Measurements from ENCODE around the gene SLC14A1. TPM values are rescaled to one million over a fixed set of nuclear protein-coding genes. Genes with fewer than 3 reads are reported as not detected.

SLC14A1 gene
- total RNA-seq, 2 donors from 2014 or later = 0.32 to 0.52 TPM

- Histone ChIP-seq H3K27me3 (no peaks in the 10 kb centered on the region), H3K4me3 (no peak overlapping the region), H3K9me3 (no peaks in the 10 kb centered on the region), H3K27ac (no peak overlapping the region), H3K4me1 (no peaks in the 10 kb centered on the region), H3K9ac (ENCODE audit: low read depth in 2 of 2, low read length in 2 of 2) (no peak overlapping the region), H3K36me3 (no peaks in the 10 kb centered on the region)
- intact Hi-C loops (cut with DNase I) = loop anchor here (10.0 kb wide), 1 partner anchor 376 kb away; no protein-coding TSS in a partner anchor
- TF ChIP-seq CTCF (IDR thresholded peaks at IDR 0.05) = no peak
- no peak for DNase-seq
These were observed 35.1 kb upstream of the SLC14A1 start for GRCh38 chr18:45688833-45689232.

GRCh38 chr18:45689396-45689795, 34.6 kb upstream of the SLC14A1 start:
- no peak for TF ChIP-seq CTCF (IDR thresholded peaks at IDR 0.05)

GRCh38 chr18:45690975-45691815, 32.8 kb upstream of the SLC14A1 start:
- no peaks in the 10 kb centered on the region for H3K4me1 ChIP-seq
- no peaks in the 10 kb centered on the region for H3K27me3 ChIP-seq
- peak; percentile 70 for TF ChIP-seq CTCF (IDR thresholded peaks at IDR 0.05)
- H3K4me3 ChIP-seq = no peak overlapping the region
- DNase-seq = peak; percentile 75
- H3K27ac ChIP-seq = no peak overlapping the region
- H3K9me3 ChIP-seq = no peaks in the 10 kb centered on the region
- intact Hi-C loops (cut with DNase I) = loop anchor here (5.0 to 10.0 kb wide), 3 partner anchors 191 to 554 kb away; partner anchors contain the start of gene EPG5
- no peak overlapping the region for H3K9ac ChIP-seq (ENCODE audit: low read depth in 2 of 2, low read length in 2 of 2)
- no peaks in the 10 kb centered on the region for H3K36me3 ChIP-seq

More at GRCh38 chr18:45689396-45689795, 34.6 kb upstream of the SLC14A1 start:
- intact Hi-C loops (cut with DNase I) = loop anchor here (10.0 kb wide), 1 partner anchor 375 kb away; no protein-coding TSS in a partner anchor
- H3K27ac ChIP-seq = no peak overlapping the region
- H3K9me3 ChIP-seq = no peaks in the 10 kb centered on the region
- no peak for DNase-seq
- H3K4me3 ChIP-seq = no peak overlapping the region
- H3K36me3 ChIP-seq = no peaks in the 10 kb centered on the region
- H3K4me1 ChIP-seq = no peaks in the 10 kb centered on the region
- H3K9ac ChIP-seq (ENCODE audit: low read depth in 2 of 2, low read length in 2 of 2) = no peak overlapping the region
- no peaks in the 10 kb centered on the region for H3K27me3 ChIP-seq

GRCh38 chr18:45691816-45692179, 32.2 kb upstream of the SLC14A1 start:
- intact Hi-C loops (cut with DNase I) = loop anchor here (5.0 to 10.0 kb wide), 3 partner anchors 191 to 553 kb away; partner anchors contain the start of gene EPG5
- no peaks in the 10 kb centered on the region for H3K27me3 ChIP-seq
- TF ChIP-seq CTCF (IDR thresholded peaks at IDR 0.05) = no peak
- no peak overlapping the region for H3K9ac ChIP-seq (ENCODE audit: low read depth in 2 of 2, low read length in 2 of 2)
- no peaks in the 10 kb centered on the region for H3K4me1 ChIP-seq
- H3K36me3 ChIP-seq = no peaks in the 10 kb centered on the region
- H3K9me3 ChIP-seq = no peaks in the 10 kb centered on the region
- DNase-seq = no peak
- H3K27ac ChIP-seq = no peak overlapping the region
- no peak overlapping the region for H3K4me3 ChIP-seq

- TF ChIP-seq CTCF (IDR thresholded peaks at IDR 0.05) = no peak
- Histone ChIP-seq H3K9ac (ENCODE audit: low read depth in 2 of 2, low read length in 2 of 2) (no peak overlapping the region), H3K36me3 (no peaks in the 10 kb centered on the region), H3K27ac (no peak overlapping the region), H3K9me3 (no peaks in the 10 kb centered on the region), H3K4me1 (no peaks in the 10 kb centered on the region), H3K27me3 (no peaks in the 10 kb centered on the region), H3K4me3 (no peak overlapping the region)
- DNase-seq = no peak
- intact Hi-C loops (cut with DNase I) = no loop called here
These were observed 21.2 kb upstream of the SLC14A1 start for GRCh38 chr18:45702708-45703265.
